ENCODE data around the gene LIPC.

Gene LIPC

DNA sequence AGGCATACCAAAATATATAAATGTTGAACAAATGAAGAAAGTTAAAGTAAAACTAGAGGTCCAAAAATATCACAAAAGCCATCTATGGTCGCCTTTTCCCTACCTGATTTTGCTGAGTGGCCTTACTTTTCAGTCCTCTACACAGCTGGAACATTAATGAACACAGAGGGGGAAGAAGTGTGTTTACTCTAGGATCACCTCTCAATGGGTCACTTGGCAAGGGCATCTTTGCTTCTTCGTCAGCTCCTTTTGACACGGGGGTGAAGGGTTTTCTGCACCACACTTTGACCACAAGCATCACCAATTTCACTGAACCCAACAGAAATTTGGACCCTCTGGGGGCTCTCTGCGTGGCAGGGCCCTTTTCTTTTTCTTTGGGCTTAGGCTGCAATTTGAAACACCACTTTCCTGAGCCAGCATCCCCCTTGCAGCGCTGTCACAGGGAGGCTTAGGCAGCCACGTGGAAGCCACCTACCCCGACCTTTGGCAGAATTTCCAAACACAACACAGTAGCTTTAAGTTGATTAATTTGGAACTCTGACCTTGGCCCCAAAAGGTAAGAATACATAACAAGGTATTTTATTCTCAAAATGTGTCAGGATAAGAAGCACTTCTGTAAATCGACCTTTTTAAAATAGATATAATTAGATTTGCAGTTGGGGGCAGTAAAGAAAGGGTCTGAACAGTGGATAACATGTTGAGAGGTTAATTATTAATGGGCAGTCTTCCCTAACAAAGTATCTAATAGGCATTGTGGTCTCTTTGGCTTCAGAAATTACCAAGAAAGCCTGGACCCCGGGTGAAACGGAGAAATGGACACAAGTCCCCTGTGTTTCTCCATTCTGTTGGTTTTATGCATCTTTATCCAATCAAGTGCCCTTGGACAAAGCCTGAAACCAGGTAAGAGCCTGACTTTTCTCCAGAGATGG, at the start of gene LIPC:
TSS of gene LIPC (plus strand) at position 771 of the 929 bp plus-strand sequence. CDS start at position 813, 42 bp downstream.
- TF ChIP-seq CTCF (IDR thresholded peaks at IDR 0.05; ENCODE audit: low read depth, low read length) = no peak
- H3K4me3 ChIP-seq (ENCODE audit: low read depth, low read length) = no peak within 1 kb of the TSS

- TF ChIP-seq CTCF (IDR thresholded peaks at IDR 0.05; ENCODE audit: low read depth, low read length) = no peak
- no peak overlapping the region for H3K4me3 ChIP-seq (ENCODE audit: low read depth, low read length)
These were observed 47.9 kb upstream of the LIPC start for GRCh38 chr15:58383876-58384275.

- no peak overlapping the region for H3K4me3 ChIP-seq (ENCODE audit: low read depth, low read length)
- no peak for TF ChIP-seq CTCF (IDR thresholded peaks at IDR 0.05; ENCODE audit: low read depth, low read length)
These were observed 47.1 kb upstream of the LIPC start for GRCh38 chr15:58384667-58385066.

- no peak overlapping the region for H3K4me3 ChIP-seq (ENCODE audit: low read depth, low read length)
- no peak for TF ChIP-seq CTCF (IDR thresholded peaks at IDR 0.05; ENCODE audit: low read depth, low read length)
These were observed 45.7 kb upstream of the LIPC start for GRCh38 chr15:58386081-58386480.

- H3K4me3 ChIP-seq (ENCODE audit: low read depth, low read length) = no peak overlapping the region
- no peak for TF ChIP-seq CTCF (IDR thresholded peaks at IDR 0.05; ENCODE audit: low read depth, low read length)
These were observed 45.1 kb upstream of the LIPC start for GRCh38 chr15:58386641-58387040.

GRCh38 chr15:58387130-58387529, 44.7 kb upstream of the LIPC start:
- H3K4me3 ChIP-seq (ENCODE audit: low read depth, low read length) = no peak overlapping the region
- no peak for TF ChIP-seq CTCF (IDR thresholded peaks at IDR 0.05; ENCODE audit: low read depth, low read length)

DNA sequence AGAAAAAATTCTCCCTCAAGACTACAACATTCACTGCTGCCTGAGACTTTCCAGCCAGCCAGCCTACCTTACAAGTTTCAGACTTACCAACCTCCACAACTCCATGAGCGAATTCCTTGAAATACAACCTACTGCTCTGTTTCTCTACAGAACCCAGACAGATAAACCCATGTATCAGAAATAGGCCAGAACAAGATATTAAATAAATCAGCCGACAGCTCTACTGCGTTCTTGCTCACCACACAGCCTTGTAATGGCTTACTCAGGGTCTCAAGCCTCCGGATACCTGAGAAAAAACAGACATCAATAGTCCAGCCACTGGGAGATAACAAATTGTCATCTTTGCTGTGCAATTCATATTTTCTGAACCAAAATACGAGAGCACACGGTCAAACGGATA, 43.6 kb upstream of the LIPC start:
- H3K4me3 ChIP-seq (ENCODE audit: low read depth, low read length) = no peak overlapping the region
- no peak for TF ChIP-seq CTCF (IDR thresholded peaks at IDR 0.05; ENCODE audit: low read depth, low read length)
